Mammary epithelial cell (primary cell): Measurements from ENCODE around the gene DGKQ.

Experiments
- EZH2 ChIP-seq: IDR thresholded peaks from 2 replicates; pipeline ENCODE4 v1.6.1; 2012; ENCODE audit warnings: low read length, inconsistent platforms, borderline replicate concordance
- TF ChIP-seq, protein P1 (sequence below), 2 donors: IDR thresholded peaks in 1 of 2; conservative IDR thresholded peaks in 1 of 2; 2 replicates each; pipeline ENCODE4 v1.5.1; 2011 to 2012; ENCODE audit warnings: inconsistent platforms in 2 of 2, low read length in 2 of 2, mild to moderate bottlenecking in 2 of 2, control low read depth in 1 of 2, low read depth in 1 of 2; ENCODE audit not compliant: insufficient read depth in 1 of 2; ENCODE audit errors: extremely low read depth in 1 of 2

DNA sequence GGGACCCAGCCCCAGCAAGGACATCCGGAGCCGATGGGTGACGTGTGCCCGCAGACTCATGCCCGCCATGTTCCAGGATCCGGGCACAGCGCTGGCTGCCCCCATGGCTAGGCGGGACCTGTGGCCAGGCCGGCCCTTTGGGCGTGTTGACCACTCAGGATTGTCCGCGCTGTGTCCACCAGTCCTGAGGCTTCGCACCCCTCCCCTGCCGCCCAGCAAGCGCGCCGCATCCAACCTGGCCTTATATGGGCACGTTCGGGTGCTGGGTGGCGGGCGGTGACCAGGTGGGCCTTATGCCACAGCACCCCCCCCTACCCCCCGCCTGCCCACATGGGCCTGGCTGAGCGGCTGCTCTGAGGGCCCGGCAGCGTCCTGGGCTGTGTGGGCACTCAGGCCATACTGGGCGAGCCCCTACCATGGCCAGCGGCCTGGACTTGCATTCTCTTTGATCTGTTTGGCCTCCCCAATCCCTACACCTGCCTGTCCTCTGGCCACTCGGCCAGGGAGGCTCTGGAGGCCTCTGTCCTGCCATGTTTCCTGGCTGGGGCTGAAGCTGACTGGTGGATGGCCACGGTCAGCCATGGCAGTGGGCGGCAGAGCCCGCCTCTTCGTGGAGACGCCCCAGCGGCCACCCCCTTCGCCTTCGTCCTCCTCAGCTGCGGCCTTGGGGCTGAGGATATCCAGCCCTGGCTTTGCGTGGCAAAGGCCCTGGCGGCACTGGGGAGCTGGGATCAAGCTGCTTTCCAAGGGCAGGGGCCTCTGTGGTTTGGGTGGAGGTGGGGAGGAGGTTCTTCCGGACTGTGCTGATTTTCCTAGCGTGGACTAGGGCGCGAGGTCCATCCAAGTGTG, 40.1 kb upstream of the DGKQ start:
- TF ChIP-seq, protein P1, sequence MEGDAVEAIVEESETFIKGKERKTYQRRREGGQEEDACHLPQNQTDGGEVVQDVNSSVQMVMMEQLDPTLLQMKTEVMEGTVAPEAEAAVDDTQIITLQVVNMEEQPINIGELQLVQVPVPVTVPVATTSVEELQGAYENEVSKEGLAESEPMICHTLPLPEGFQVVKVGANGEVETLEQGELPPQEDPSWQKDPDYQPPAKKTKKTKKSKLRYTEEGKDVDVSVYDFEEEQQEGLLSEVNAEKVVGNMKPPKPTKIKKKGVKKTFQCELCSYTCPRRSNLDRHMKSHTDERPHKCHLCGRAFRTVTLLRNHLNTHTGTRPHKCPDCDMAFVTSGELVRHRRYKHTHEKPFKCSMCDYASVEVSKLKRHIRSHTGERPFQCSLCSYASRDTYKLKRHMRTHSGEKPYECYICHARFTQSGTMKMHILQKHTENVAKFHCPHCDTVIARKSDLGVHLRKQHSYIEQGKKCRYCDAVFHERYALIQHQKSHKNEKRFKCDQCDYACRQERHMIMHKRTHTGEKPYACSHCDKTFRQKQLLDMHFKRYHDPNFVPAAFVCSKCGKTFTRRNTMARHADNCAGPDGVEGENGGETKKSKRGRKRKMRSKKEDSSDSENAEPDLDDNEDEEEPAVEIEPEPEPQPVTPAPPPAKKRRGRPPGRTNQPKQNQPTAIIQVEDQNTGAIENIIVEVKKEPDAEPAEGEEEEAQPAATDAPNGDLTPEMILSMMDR (conservative IDR thresholded peaks at IDR 0.05 in 1 of 2, IDR thresholded peaks at IDR 0.05 in 1 of 2; ENCODE audit: extremely low read depth in 1 of 2, insufficient read depth in 1 of 2, low read depth in 1 of 2, low read length in 2 of 2): no peak
- TF ChIP-seq EZH2: no peak
